H9 (cell line): ENCODE measurements around the gene DNAJC2. TPM values are rescaled to one million over a fixed set of nuclear protein-coding genes. Genes with fewer than 3 reads are reported as not detected.

ENCODE experiments used
- DNase-seq: peaks from one replicate; pipeline ENCODE4 v3.0.0-alpha.2; 2017
- H2AFZ ChIP-seq: one replicate; pipeline ENCODE4 v1.6.1; 2013; ENCODE audit warnings: mild to moderate bottlenecking, low read length, control low read depth, moderate library complexity
- H2AK5ac ChIP-seq: 2 replicates; pipeline ENCODE4 v1.6.1; 2013; ENCODE audit warnings: low read length, control low read depth, mixed read lengths; ENCODE audit not compliant: insufficient read length
- H2BK120ac ChIP-seq: one replicate; pipeline ENCODE4 v1.6.1; 2013; ENCODE audit warnings: low read depth, mild to moderate bottlenecking, low read length, control low read depth, inconsistent platforms; ENCODE audit not compliant: poor library complexity, severe bottlenecking
- H2BK12ac ChIP-seq: 2 replicates; pipeline ENCODE4 v1.6.1; 2013; ENCODE audit warnings: low read length, control low read depth, mixed read lengths, low read depth; ENCODE audit not compliant: insufficient read length
- H2BK15ac ChIP-seq: 2 replicates; pipeline ENCODE4 v1.6.1; 2013; ENCODE audit warnings: low read depth, low read length, control low read depth
- H2BK20ac ChIP-seq: one replicate; pipeline ENCODE4 v1.6.1; 2013; ENCODE audit warnings: low read depth, mild to moderate bottlenecking, low read length, control low read depth, inconsistent platforms; ENCODE audit not compliant: poor library complexity, severe bottlenecking
- H2BK5ac ChIP-seq: 2 replicates; pipeline ENCODE4 v1.6.1; 2013; ENCODE audit warnings: low read length, control low read depth, mixed read lengths; ENCODE audit not compliant: insufficient read length
- H3K14ac ChIP-seq: 2 replicates; pipeline ENCODE4 v1.6.1; 2013; ENCODE audit warnings: low read length, control low read depth; ENCODE audit not compliant: insufficient read depth
- H3K18ac ChIP-seq: 2 replicates; pipeline ENCODE4 v1.6.1; 2013; ENCODE audit warnings: low read depth, mild to moderate bottlenecking, mixed read lengths, low read length, control low read depth; ENCODE audit not compliant: insufficient read length
- H3K23ac ChIP-seq: 2 replicates; pipeline ENCODE4 v1.6.1; 2013; ENCODE audit warnings: low read length, control low read depth, mixed read lengths, low read depth; ENCODE audit not compliant: insufficient read length
- H3K23me2 ChIP-seq: 2 replicates; pipeline ENCODE4 v1.6.1; 2013; ENCODE audit warnings: low read depth, mild to moderate bottlenecking, mixed read lengths, low read length, control low read depth; ENCODE audit not compliant: insufficient read length, poor library complexity, severe bottlenecking
- H3K27ac ChIP-seq: 2 replicates; pipeline ENCODE4 v1.5.1; 2013; ENCODE audit warnings: low read length, control low read depth, mixed read lengths, low read depth; ENCODE audit not compliant: insufficient read length
- H3K27me3 ChIP-seq: 2 replicates; pipeline ENCODE4 v1.6.1; 2013; ENCODE audit warnings: low read length, control low read depth, inconsistent platforms; ENCODE audit not compliant: insufficient read depth
- H3K4ac ChIP-seq: 2 replicates; pipeline ENCODE4 v1.6.1; 2013; ENCODE audit warnings: low read depth, mild to moderate bottlenecking, control low read depth, inconsistent platforms, low read length, moderate library complexity
- H3K4me1 ChIP-seq: 2 replicates; pipeline ENCODE4 v1.6.1; 2013; ENCODE audit warnings: low read length, control low read depth, inconsistent platforms; ENCODE audit not compliant: insufficient read depth
- H3K4me2 ChIP-seq: 2 replicates; pipeline ENCODE4 v1.6.1; 2013; ENCODE audit warnings: low read length, control low read depth, mixed read lengths; ENCODE audit not compliant: insufficient read length, insufficient read depth
- H3K56ac ChIP-seq: 2 replicates; pipeline ENCODE4 v1.6.1; 2013; ENCODE audit warnings: low read depth, mild to moderate bottlenecking, mixed read lengths, low read length, control low read depth; ENCODE audit not compliant: insufficient read length
- H3K79me1 ChIP-seq: 2 replicates; pipeline ENCODE4 v1.6.1; 2013; ENCODE audit warnings: low read depth, mild to moderate bottlenecking, moderate library complexity, low read length, control low read depth, inconsistent platforms; ENCODE audit not compliant: insufficient read depth, poor library complexity, severe bottlenecking
- H3K79me2 ChIP-seq: 2 replicates; pipeline ENCODE4 v1.6.1; 2013; ENCODE audit warnings: low read length, control low read depth, inconsistent platforms; ENCODE audit not compliant: insufficient read depth
- H3K9ac ChIP-seq: 2 replicates; pipeline ENCODE4 v1.6.1; 2013; ENCODE audit warnings: low read length, control low read depth, mixed read lengths; ENCODE audit not compliant: insufficient read length; ENCODE audit errors: extremely low read depth
- H3K9me3 ChIP-seq: one replicate; pipeline ENCODE4 v1.6.1; 2013; ENCODE audit warnings: low read depth, low read length, inconsistent platforms; ENCODE audit not compliant: control insufficient read depth
- H3T11ph ChIP-seq: one replicate; pipeline ENCODE4 v1.6.1; 2013; ENCODE audit warnings: mild to moderate bottlenecking, low read length, control low read depth, inconsistent platforms
- H4K20me1 ChIP-seq: one replicate; pipeline ENCODE4 v1.6.1; 2013; ENCODE audit not compliant: control insufficient read depth, insufficient read length, insufficient read depth
- H4K5ac ChIP-seq: 2 replicates; pipeline ENCODE4 v1.6.1; 2013; ENCODE audit warnings: low read depth, mild to moderate bottlenecking, mixed read lengths, low read length, control low read depth; ENCODE audit not compliant: insufficient read length
- H4K8ac ChIP-seq: replicated peaks from 2 replicates; pipeline ENCODE4 v1.6.1; 2013; ENCODE audit warnings: low read length, control low read depth, mixed read lengths, low read depth; ENCODE audit not compliant: insufficient read length
- H4K91ac ChIP-seq: 2 replicates; pipeline ENCODE4 v1.6.1; 2013; ENCODE audit warnings: low read depth, mild to moderate bottlenecking, moderate library complexity, mixed read lengths, low read length, control low read depth; ENCODE audit not compliant: insufficient read length
- H3K27ac Mint-ChIP-seq, 3 experiments: 2 replicates in 2 of 3; 3 replicates in 1 of 3; pipeline ENCODE4 v1.8.0; 2020 to 2021; ENCODE audit warnings: mixed read lengths in 3 of 3, mild to moderate bottlenecking in 1 of 3, moderate library complexity in 1 of 3
- H3K27me3 Mint-ChIP-seq: 2 replicates; pipeline ENCODE4 v1.8.0; 2021; ENCODE audit warnings: low read depth, mild to moderate bottlenecking, moderate library complexity, mixed read lengths
- H3K36me3 Mint-ChIP-seq, 3 experiments: 2 replicates in 2 of 3; 3 replicates in 1 of 3; pipeline ENCODE4 v1.8.0; 2020 to 2021; ENCODE audit warnings: low read depth in 3 of 3, mixed read lengths in 3 of 3; ENCODE audit not compliant: insufficient read depth in 1 of 3
- H3K4me1 Mint-ChIP-seq, 2 experiments: 2 replicates each; pipeline ENCODE4 v1.8.0; 2020; ENCODE audit warnings: mixed read lengths in 2 of 2
- H3K4me3 Mint-ChIP-seq, 2 experiments: 2 replicates in 1 of 2; 3 replicates in 1 of 2; pipeline ENCODE4 v1.8.0; 2020 to 2021; ENCODE audit warnings: mild to moderate bottlenecking in 2 of 2, mixed read lengths in 2 of 2, moderate library complexity in 1 of 2
- H3K9me3 Mint-ChIP-seq, 2 experiments: 2 replicates in 1 of 2; 3 replicates in 1 of 2; pipeline ENCODE4 v1.8.0; 2020; ENCODE audit warnings: mild to moderate bottlenecking in 2 of 2, mixed read lengths in 2 of 2, moderate library complexity in 1 of 2
- WGBS: extraction: QIAGEN DNeasy Blood & Tissue Kit; methylation state at CpG from one replicate; pipeline ENCODE4 v1.1.7; 2013; ENCODE audit warnings: missing lambda C conversion rate, low lambda C conversion rate, mixed read lengths; ENCODE audit not compliant: insufficient read length; ENCODE audit errors: extremely low coverage; 5-methylcytosine and 5-hydroxymethylcytosine counted together
- total RNA-seq: library from RNA; stranded (reverse); gene quantifications from 2 replicates; pipeline ENCODE4 v1.2.1, GENCODE V29; 2021
- TF ChIP-seq, protein P1 (sequence below): fragments of 200-600 bp; sonication (generic); conservative IDR thresholded peaks from 3 replicates; pipeline ENCODE4 v1.8.0; 2021; ENCODE audit warnings: antibody characterized with exemption, mild to moderate bottlenecking

The DNAJC2 gene
- total RNA-seq, 1 experiment from 2014 or later, result 57.9 TPM

DNA sequence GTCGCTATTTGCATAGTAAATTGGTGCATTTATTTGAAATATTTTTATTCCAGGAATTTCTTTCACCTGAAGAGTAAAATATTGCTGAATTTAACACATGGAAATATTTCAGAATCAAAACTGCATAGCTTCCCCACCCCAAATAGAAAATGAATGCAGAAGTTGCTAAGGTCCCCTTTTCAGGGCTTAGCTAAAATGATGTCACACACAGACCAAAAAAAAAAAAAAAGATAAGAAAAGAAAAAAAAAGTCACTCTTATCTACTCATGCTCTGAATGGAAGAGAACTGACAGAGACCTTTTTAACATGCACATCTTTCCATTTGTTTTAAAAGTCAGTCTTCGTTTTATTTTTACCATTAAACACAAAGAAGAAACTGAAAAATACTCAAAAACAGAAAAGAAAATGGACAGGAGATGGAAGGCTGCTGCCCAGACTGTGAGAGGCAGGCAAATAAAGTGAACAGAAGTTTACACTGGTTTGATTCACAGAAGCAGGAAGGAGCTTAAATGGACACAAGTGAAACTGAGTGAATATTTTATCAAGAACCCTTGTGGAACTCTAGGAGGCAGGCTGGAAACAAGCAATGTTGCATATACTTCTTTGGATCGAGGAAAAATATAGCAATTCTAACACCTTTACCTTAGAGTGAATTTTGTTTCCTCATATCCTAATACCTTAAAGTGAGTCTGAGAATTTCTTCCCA is 34.9 kb upstream of the DNAJC2 start:
- H4K8ac ChIP-seq, result no peak overlapping the region
- no peaks in the 10 kb centered on the region for H3K23me2 ChIP-seq
- no peak overlapping the region for H2BK12ac ChIP-seq
- H3K9me3 ChIP-seq, result no peaks in the 10 kb centered on the region
- no peak overlapping the region for H3K14ac ChIP-seq
- no peak overlapping the region for H3K4ac ChIP-seq
- no peak overlapping the region for H4K91ac ChIP-seq
- no peaks in the 10 kb centered on the region for H4K20me1 ChIP-seq
- H2AFZ ChIP-seq, result no peak overlapping the region
- no peaks in the 10 kb centered on the region for H3K9me3 Mint-ChIP-seq
- H3K27ac Mint-ChIP-seq, result no peak overlapping the region
- no peak overlapping the region for H2BK5ac ChIP-seq
- peaks cover 3% of the 10 kb centered on the region; the same call in 1 of the 2 replicates for H3K27me3 Mint-ChIP-seq
- no peak overlapping the region for H3K4me3 Mint-ChIP-seq
- no peak for DNase-seq
- H2BK120ac ChIP-seq, result no peak overlapping the region
- no peak overlapping the region for H3T11ph ChIP-seq
- no peak overlapping the region for H2BK20ac ChIP-seq
- no peaks in the 10 kb centered on the region for H3K36me3 Mint-ChIP-seq
- no peak overlapping the region for H3K4me2 ChIP-seq
- H4K5ac ChIP-seq, result no peak overlapping the region
- WGBS, result no CpG with 5 or more reads among the region's 3 CpGs
- H3K79me1 ChIP-seq, result no peaks in the 10 kb centered on the region
- no peak overlapping the region for H3K23ac ChIP-seq
- H2AK5ac ChIP-seq, result no peak overlapping the region
- no peak overlapping the region for H3K56ac ChIP-seq
- H3K9ac ChIP-seq, result no peak overlapping the region
- H3K4me1 Mint-ChIP-seq, result no peaks in the 10 kb centered on the region
- H3K27me3 ChIP-seq, result no peaks in the 10 kb centered on the region
- no peaks in the 10 kb centered on the region for H3K4me1 ChIP-seq
- H2BK15ac ChIP-seq, result no peak overlapping the region
- no peak overlapping the region for H3K18ac ChIP-seq
- no peak overlapping the region for H3K27ac ChIP-seq
- TF ChIP-seq, protein P1, sequence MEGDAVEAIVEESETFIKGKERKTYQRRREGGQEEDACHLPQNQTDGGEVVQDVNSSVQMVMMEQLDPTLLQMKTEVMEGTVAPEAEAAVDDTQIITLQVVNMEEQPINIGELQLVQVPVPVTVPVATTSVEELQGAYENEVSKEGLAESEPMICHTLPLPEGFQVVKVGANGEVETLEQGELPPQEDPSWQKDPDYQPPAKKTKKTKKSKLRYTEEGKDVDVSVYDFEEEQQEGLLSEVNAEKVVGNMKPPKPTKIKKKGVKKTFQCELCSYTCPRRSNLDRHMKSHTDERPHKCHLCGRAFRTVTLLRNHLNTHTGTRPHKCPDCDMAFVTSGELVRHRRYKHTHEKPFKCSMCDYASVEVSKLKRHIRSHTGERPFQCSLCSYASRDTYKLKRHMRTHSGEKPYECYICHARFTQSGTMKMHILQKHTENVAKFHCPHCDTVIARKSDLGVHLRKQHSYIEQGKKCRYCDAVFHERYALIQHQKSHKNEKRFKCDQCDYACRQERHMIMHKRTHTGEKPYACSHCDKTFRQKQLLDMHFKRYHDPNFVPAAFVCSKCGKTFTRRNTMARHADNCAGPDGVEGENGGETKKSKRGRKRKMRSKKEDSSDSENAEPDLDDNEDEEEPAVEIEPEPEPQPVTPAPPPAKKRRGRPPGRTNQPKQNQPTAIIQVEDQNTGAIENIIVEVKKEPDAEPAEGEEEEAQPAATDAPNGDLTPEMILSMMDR, result no peak
- H3K79me2 ChIP-seq, result no peaks in the 10 kb centered on the region
